Measurements from ENCODE around the gene OR10Z1.
A peak's percentile ranks its signal among the peaks of the same experiment; 100 is the strongest.

OR10Z1 gene, protein sequence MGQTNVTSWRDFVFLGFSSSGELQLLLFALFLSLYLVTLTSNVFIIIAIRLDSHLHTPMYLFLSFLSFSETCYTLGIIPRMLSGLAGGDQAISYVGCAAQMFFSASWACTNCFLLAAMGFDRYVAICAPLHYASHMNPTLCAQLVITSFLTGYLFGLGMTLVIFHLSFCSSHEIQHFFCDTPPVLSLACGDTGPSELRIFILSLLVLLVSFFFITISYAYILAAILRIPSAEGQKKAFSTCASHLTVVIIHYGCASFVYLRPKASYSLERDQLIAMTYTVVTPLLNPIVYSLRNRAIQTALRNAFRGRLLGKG

GRCh38 chr1:158604968-158605367, at the start of gene OR10Z1:
Gene OR10Z1, plus strand, starts transcription at chr1:158605268. Its CDS starts 1,171 bp downstream, at chr1:158606439.
- no peak for DNase-seq

- no peak for DNase-seq
Measured at GRCh38 chr1:158559696-158560095, 45.4 kb upstream of the OR10Z1 start.

GRCh38 chr1:158563853-158564252, 41.2 kb upstream of the OR10Z1 start:
- DNase-seq: no peak

DNA sequence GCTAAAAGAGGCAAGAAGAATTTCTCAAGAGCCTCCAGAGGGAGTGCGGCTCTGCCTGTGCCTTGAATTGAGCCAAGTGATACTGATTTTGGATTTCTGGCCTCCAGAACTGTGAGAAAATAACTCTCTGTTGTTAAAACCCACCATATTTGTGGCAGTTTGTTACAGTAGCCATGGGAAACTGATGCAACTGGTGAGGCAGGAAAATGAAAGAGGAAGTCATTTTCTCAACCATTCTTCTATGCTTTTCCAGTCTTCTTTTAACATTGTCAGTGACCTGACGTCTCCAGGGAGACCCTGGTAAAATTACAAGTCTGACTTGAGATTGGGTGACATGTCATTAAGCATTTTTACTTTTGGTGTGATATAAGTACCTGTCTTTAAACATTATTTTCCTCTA, 40.5 kb upstream of the OR10Z1 start:
- no peak for DNase-seq

DNA sequence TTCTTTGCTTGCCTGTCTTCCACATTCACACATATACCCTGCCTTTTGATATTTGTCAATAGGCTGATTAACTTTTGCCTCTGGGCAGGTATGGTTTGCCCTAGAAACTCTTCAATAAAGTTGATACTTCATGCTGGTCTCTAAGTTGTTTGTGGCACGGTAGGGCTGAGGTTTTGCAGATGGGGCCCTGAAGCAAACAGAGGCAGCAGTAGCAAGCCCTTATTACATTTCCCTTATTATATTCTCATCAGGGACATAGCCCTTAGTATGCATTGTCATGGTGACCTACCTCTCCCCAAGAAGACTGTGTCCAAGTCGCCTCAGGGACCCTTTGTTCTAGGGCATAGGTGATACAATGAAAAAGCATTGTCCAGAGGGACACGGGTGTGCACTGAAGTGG, 34.6 kb upstream of the OR10Z1 start, which contains the start of gene OR6P1:
TSS of gene OR6P1 (minus strand) at position 101 of the 400 bp plus-strand sequence. CDS start 6,976 bp downstream, outside the sequence.
- DNase-seq: no peak

GRCh38 chr1:158572226-158572625, 32.8 kb upstream of the OR10Z1 start:
- DNase-seq: no peak

- no peak for DNase-seq
Measured at GRCh38 chr1:158577561-158577960, 27.5 kb upstream of the OR10Z1 start.

GRCh38 chr1:158579733-158580132, 25.3 kb upstream of the OR10Z1 start, which contains the start of gene OR10X1:
Gene OR10X1, minus strand, starts transcription at chr1:158579899. Its CDS starts 0 bp downstream, at chr1:158579899.
- DNase-seq: no peak

DNA sequence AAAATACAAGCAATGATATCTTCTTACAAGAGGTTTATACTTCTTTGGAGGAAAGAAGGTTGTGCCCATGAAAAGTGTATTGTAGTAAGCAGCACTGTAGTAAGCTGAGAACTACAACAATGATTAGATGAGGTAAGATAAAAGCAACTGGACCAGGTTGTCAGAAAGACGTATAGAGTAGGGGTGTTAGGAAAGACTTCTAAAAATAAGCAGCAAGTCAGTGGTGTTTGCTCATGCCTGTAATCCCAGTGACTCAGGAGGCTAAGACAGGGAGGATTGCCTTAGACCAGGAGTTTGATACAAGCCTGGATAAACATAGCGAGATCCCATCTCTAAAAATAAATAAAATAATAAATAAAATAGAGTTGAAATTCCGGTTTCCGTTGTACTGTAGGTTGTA, 21.1 kb upstream of the OR10Z1 start:
- DNase-seq: no peak

- DNase-seq: no peak
Measured at GRCh38 chr1:158586942-158587341, 18.1 kb upstream of the OR10Z1 start.

- DNase-seq: no peak
Measured at GRCh38 chr1:158600735-158601134, 4.3 kb upstream of the OR10Z1 start.

DNA sequence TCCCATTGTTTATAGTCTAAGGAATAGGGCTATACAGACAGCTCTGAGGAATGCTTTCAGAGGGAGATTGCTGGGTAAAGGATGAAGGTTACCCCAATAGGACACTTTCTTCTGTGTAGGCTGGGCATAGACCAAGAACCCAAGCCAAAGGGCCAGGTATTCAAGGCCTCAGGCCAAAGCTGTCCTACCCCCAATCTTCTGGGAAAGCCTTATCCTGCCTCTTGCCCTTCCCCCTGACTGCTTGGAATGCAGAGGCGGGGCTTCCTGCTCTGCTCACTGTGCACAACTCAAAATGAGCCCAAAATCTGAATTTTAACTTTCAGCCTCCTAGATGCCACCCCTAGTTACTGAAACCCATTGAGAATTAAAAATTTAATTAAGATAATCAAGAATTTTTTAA, 2.2 kb downstream of the OR10Z1 start:
- no peak for DNase-seq

DNA sequence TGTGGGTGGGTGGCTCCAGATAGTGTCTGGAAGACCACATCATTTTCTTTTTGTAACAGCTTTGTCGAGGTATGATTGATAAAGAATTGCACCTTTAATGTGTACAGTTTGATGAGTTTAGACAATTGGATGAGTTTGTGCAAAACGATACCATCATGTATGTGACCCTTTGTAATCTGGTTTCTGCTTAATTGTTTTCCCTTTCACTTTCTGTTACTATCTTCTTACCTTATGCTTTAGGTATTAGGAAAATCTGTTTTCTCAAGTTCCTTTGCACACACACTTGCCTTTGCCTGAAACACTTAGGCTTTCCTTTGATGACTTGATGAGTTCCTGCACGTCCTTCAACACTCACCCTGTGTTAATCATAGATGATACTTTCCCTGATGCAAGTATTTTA, 6.8 kb downstream of the OR10Z1 start:
- DNase-seq: no peak

DNA sequence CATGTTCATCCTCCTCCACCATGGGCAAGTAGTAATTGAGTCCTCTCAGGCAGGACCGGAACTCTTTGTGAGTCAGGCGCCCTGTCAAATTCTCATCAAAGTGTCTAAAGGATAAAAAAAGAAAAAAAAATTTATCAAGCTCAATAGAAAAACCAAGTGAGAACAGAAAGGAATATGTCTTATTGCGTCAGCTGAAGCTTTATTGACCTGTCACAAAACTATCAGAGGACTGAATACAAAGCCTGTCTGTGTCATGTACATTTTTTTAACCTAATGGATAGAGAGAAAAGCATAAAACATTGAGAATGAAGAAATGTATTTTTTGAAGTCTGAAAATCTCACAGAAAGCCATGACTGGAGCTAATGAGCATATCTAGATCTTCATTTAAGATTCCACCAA, 8.7 kb downstream of the OR10Z1 start:
- DNase-seq: no peak

- no peak for DNase-seq
Measured at GRCh38 chr1:158638146-158638545, 33.1 kb downstream of the OR10Z1 start.

DNA sequence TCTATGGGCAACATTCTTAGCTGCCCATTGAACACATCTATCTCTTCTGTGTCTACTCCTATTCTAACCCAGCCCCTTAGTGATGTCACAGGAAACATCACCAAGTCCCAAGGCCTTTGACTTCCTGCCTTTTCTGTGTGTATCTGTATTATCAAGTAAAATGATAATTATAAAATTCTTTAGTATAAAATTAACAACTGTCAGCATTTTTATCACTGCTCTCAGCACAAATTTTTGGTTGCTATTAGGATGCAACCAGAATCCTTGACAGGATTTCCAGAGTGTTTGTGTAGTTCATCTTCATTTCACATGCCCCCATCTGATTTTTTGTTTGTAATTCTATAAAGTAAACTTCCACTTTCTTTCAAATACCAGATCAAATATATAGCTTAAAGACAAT, 33.8 kb downstream of the OR10Z1 start:
- no peak for DNase-seq

DNA sequence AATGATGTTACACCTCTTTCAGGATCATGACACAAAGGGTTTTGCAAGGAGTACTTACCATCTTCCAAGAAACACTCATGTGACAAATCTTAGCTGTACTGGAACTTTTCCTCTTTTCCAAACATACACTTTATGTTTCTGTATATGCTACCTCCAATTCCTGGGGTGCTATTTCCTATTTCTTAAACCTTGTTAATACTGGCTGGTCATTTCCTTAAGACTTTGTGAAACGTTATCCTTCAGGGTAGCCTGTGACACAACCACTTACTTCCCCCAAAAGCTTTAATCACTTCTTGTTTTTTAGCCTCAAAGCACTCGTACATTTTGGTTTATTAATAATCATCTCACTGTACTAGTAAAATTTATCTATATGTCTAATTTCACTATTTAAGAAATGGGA, 39.4 kb downstream of the OR10Z1 start:
- no peak for DNase-seq

GRCh38 chr1:158646465-158646864, 41.4 kb downstream of the OR10Z1 start:
- no peak for DNase-seq

GRCh38 chr1:158649052-158649451, 44.0 kb downstream of the OR10Z1 start:
- DNase-seq: no peak

DNA sequence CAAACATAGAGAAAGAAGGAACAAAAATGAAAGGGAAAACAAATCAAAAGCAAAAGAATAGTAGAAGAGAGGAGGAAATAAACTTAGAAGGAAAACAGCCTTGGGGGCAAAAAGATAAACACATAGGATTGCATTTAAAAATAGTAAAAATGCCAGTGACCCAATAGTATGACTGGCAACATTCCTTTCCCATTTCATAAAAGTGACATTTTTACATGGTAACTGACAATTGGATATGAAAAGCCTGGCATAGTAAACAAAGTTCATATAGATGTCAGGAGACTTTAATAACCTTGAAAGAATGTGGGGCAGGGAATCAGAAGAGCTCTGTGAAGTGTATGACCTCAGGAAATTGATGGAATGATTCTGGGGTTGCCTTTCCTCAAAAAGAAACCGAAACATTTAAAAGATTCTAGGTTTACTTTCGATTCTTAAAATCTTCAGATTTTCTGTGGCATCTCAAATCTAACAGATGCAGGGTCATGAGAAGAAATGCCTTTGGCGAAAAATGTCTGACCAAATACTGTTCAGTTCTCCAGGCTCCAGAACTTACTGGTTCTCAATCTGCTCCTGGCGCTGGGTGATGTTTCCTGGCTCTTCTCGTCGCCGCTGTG, 47.8 kb downstream of the OR10Z1 start:
- DNase-seq: no peak

DNA sequence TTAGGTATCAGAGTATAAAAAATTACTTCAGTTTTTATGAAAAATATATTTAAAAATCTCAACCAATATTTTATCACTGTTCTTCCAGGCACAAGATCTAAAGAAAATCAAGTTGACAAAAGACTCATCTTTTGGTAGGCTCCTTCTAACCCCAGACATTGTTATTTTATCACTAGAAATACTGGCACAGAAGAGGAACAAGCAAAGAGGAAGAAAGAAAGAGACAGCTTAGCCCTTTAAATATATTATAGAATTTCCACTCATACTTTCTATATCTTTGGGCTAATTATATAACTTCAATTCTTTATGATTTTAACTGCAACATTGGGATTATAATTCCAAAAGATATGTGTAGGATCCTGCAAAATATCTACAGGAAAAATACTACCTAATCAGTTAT, 49.0 kb downstream of the OR10Z1 start:
- no peak for DNase-seq

GRCh38 chr1:158654571-158654970, 49.5 kb downstream of the OR10Z1 start:
- peak in 1 of 3 experiments; percentile 14 for DNase-seq
